SHP77 treated with DMSO at 0.1 percent for 48 hours (cell line): ENCODE measurements around the gene CD68.
"Not testable (repeated sequence)": the region's sequence is repeated elsewhere in the genome, so short reads cannot be mapped to it uniquely, and the experiment has no call there.

Experiments used
- DNase-seq: peaks from one replicate; lab custom pipeline; 2025; lab: John Stamatoyannopoulos, UW

The CD68 gene

DNA sequence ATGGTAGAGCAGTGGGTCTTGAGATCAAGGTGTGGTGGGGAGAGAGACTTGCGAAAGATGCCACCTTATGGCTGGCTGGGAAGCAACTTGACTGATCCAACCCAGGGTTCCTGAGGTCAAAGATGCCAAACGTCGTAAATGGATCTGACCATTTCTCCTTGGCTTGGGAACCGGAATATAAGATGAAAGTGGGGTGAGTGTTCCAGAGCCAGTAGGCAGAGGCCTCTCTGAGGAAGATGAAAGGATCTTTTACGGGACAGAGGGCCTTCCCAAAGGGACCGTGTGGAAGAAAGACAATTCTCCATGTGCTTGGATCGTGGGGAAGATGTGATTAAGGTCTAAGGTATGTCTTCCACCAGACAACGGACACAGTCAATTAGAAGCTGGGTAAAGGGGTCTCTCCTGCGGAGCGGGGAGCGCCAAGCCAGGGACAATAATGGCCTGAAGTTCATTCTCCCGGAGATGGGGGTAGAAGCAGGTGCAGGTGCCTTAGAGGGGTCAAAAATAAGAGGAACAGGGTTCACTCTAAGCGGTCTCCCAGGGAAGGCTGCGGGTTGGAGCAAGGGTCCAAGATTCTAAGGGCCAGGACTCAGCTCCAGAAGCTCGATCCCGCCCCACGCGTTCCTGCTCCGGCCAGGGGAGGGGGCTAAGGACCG, 34.5 kb downstream of the CD68 start:
- DNase-seq: no peak

DNA sequence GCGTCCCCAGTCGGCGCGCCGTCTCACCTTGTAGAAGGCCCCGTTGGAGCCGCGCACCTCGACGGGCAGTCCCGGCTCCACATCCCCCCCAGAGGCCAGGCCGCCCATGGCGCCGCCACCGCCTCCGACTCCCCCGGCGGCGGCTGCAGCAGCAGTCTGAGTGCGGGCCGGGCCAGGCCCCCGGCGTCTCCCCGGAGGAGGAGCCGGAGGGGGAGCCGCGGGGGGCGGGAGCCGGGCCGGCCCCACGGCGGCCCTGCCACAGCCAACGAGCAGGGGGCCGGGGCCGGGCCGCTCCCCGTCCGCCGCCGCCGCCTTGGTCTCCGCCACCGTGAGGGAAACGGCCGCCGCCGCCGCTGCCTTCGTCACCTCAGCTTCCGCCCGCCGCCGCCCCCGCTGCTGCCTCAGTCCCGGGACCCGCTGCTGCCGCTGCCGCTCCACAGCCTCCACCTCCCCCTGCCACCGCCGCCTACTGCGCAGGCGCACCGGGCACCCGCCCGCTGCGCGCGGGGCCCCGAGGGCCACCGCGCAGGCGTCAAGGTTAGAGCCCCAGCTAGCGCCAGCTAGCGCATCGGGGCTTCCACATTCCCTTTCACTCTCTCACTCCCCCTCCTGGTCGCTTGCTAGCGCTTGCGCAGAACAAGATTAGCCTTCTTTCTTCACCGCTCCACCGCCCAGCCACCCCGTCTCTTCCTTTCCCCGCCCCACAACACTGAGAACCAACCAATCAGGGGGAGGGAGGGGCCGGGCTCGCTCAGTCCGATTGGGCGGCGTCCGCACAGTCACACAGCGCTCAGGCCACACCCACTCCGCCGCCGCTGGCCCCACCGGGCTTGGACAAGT, 35.2 kb downstream of the CD68 start, which contains the start of gene FXR2:
Gene FXR2, minus strand, starts transcription at position 473 of the 840 bp plus-strand sequence. Its CDS starts 365 bp downstream, at position 108.
- peak; percentile 100 for DNase-seq

DNA sequence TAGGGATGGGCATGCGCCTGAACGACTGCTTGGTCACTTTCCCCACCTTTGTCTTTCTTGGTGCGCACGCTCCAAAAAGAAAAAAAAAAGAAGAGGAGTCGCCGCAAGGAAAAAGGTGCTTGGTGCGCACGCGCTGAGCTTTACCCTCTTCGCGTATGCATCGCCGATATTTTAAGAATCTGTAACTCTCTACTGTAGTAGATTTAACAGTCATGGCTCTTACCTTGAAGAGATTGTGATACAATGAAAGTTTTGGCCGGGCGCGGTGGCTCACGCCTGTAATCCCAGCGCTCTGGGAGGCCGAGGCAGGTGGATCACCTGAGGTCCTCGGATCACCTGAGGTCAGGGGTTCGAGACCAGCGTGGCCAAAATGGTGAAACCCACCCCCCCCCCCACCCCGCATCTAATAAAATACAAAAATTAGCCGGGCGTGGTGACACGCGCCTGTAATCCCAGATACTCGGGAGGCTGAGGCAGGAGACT, 35.9 kb downstream of the CD68 start:
- no peak for DNase-seq

DNA sequence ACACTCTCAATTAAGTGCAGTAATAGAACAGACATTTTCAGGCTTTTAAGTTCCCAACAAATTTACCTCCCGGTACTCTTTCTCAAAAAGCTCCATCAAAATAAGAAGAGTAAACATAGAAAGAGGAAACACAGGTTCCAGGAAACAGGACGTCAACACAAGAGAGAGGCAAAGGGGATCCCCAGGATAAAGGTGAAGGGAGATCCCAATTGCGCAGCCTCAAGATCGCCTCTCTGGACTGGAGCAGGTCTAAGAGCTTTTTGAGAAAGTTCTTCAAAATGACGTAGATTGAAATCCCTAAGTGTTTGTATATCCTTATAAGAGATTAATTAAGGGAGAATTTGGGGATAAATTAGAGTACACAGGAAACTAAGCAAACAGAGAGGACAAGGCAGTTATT, 39.2 kb downstream of the CD68 start:
- no peak for DNase-seq

DNA sequence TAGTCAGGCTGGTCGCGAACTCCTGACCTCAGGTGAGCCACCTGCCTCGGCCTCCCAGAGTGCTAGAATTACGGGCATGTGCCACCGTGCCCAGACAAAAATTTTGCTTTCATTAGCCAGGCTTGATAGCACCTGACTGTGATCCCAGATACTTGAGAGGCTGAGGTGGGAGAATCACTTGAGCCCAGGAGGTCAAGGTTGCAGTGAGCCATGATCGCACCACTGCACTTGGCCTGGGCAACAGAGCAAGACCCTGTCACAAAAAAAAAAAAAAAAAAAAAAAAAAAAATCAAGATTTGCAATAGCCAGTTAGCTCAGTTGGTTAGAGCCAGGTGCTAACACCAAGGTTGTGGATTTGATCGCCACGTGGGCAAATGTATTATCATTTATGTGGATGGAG, 41.4 kb downstream of the CD68 start:
- DNase-seq: no peak

DNA sequence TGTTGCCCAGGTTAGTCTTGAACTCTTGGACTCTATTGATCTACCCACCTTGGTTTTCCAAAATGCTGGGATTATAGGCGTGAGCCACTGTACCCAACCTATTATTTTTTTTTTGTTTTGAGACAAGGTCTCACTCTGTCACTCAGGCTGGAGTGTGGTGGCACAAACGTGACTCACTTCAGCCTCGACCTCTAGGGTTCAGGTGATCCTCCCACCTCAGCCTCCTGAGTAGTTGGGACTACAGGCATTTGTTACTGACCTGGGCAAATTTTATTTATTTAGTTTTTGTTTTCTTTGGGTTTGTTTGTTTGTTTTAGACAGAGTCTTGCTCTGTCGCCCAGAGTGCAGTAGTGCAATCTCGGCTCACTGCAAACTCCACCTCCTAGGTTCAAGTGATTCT, 44.2 kb downstream of the CD68 start:
- no peak for DNase-seq

DNA sequence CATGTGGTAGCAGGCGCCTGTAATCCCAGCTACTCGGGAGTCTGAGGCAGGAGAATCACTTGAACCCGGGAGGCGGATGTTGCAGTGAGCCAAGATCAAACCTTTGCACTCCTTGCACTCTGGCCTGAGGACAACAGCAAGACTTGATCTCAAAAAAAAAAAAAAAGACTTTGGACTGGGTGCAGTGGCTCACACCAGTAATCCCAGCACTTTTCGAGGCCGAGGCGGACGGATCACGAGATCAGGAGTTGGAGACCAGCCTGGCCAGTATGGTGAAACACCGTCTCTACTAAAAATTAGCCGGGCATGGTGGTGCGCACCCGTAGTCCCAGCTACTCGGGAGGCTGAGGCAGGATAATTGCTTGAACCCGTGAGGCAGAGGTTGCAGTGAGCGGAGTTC, 46.3 kb downstream of the CD68 start:
- DNase-seq: not testable (repeated sequence)

DNA sequence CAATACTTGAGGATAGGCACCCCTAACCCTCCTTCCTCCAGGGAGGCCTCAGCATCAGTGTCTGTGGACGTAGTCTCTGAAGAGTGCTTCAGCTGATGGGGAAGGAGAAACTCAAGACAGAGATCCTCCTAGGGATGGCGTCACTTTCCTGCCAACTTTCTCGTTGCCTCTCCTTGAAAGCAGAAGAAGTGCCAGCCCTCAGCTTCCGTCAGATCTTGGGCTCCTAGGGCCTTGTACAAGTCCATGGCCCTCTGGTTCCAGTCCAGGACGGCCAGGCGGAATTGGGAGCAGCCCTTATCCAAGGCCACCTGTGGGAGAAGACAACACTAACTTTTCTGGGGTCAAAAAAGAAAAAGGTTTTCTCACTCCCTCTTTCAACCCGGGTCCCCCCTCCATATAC, 46.9 kb downstream of the CD68 start:
- no peak for DNase-seq

DNA sequence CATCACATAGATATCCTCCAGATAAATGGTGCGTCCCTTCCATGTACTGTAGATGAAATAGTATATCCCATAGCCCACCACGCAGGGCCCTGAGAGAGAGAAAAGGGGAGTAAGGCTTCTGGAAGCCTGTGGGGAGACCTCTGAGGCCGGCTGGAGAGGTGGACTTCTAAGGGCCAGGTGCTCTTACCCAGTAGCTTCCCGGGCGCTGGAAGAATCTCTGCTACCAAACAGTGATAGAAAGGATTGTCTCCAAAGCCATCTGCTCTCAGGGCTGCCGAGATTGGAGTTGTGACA, 47.5 kb downstream of the CD68 start:
- DNase-seq: no peak

DNA sequence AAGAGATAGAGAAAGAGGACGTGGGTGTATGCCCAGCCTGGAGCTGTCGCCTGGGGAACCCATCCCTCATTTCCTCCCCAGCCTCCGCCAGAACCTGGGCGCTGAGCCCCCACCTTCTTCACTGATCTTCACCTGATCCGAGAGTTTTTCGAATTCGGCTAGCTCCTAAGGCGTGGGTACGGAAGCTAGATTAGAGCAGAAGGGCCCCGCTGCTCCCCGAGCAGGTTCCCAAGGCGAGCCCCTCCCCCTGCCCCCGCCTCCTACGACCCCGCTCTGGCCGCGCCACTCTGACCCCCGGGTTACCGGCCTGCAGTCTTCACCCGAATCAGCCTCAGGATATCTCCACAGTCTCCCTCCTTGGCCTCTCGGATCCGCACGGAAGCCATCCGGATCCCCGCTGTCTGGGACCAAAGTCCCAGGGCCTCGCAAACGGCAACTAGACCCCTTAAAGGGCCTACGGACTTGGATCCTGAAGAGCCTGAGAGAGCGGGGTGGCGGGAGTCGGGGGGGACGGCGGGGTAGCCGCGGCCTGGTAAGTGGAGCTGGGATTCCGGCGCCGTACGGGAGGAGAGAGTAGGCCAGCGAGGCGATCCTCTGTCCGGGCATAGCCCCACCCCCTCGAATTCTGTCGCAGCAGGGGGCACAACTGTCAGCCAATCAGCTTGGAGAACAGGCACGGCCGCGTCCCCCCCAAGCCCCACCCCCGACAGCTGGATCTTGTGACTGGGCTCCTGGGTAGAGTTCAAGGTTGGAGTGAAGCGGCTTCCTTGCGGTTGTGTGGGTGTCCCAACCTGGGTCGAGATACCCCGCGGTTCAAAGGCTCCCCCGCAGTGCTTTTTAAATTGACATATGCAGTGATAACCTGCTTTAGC, 48.0 kb downstream of the CD68 start, which contains the start of gene SAT2:
Gene SAT2, minus strand, starts transcription at position 572 of the 872 bp plus-strand sequence. Its CDS starts 186 bp downstream, at position 386.
- peak; percentile 83 for DNase-seq

DNA sequence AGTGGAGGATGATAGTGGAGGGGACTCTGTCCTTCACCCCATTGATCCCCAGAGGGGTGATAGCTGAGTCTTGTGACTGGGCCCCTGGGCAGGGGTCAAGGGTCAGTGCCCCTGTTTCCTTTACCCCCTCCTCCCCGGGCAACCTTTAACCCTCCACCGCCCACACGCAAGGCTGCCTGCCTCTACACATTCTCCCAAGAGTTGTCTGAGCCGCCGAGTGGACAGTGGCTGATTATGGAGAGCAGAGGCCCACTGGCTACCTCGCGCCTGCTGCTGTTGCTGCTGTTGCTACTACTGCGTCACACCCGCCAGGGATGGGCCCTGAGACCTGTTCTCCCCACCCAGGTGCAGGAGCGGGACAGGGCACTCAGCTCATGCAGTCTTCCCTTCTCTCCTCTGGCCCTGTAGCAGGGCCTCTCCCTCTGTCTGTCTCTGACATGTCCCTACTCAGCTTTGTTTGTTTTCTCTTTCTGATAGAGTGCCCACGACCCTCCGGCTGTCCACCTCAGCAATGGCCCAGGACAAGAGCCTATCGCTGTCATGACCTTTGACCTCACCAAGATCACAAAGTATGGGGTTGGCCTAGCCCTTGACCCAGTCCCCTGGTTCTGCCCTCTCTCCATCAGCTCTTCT, 50.6 kb downstream of the CD68 start, which contains the start of gene SHBG:
Gene SHBG, plus strand, starts transcription at position 197 of the 633 bp plus-strand sequence. Its CDS starts 38 bp downstream, at position 235.
- DNase-seq: no peak
